22Rv1 (cell line): ENCODE results near the gene GSTA5.

Experiments
- CTCF ChIP-seq: fragments of 450-650 bp; IDR thresholded peaks from 2 replicates; pipeline ENCODE4 v1.5.1; 2017; ENCODE audit warnings: mild to moderate bottlenecking
- ZFX ChIP-seq: fragments of 450-650 bp; IDR thresholded peaks from 2 replicates; pipeline ENCODE4 v1.6.1; 2017; ENCODE audit warnings: antibody characterized with exemption, borderline replicate concordance

GRCh38 chr6:52790861-52791260 is 49.8 kb downstream of the GSTA5 start:
- TF ChIP-seq CTCF: no peak
- no peak for TF ChIP-seq ZFX
